Stimulated activated CD8-positive, alpha-beta memory T cell treated with anti-CD3 and anti-CD28 coated beads, Interleukin-4, amount 100 ng/mL, for 24 hours (primary cell): ENCODE results near the gene BNIP5.
"Not testable (repeated sequence)": the region's sequence is repeated elsewhere in the genome, so short reads cannot be mapped to it uniquely, and the experiment has no call there.

Experiments used
- DNase-seq: peaks from one replicate; pipeline ENCODE4 v3.0.0-alpha.2; 2020; ENCODE audit warnings: low read depth

The BNIP5 gene

DNA sequence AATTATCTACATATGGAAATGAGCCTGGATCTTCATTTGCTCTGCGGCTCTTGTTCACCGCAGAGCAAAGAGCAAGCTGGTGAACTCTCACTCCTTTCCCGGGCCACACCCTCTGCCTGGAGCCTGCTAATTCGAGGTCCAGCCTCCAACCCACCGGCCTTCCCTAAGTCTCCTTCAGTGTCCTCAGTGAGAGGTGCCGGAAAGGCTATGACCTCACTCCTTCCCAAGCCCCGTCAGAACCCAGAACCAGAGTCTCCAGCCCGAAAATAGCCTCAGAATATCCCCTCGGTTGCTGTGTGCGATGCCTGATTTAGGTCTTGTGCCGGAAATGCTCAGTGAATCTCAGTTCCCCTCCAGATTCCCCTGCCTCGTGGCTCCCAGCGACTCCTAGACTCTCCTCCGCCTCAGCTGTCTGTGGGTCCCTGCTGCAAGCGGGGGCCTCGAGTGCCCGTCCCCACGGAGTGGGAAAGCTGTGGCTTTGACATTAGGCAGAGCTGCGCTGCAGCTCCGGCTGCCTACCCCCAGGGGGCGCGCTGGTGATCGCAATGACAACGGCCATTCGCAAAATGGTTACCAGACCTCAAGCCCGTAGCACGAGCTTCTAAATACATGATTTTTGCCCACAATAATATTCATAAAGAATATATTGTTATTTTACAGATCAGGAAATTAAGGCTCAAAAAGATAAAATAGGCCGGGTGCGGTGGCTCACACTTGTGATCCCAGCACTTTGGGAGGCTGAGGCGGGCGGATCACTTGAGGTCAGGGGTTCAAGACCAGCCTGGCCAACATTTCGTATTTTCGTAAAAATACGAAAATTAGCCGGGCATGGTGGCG, 4.1 kb upstream of the BNIP5 start:
- DNase-seq: peak; percentile 52

DNA sequence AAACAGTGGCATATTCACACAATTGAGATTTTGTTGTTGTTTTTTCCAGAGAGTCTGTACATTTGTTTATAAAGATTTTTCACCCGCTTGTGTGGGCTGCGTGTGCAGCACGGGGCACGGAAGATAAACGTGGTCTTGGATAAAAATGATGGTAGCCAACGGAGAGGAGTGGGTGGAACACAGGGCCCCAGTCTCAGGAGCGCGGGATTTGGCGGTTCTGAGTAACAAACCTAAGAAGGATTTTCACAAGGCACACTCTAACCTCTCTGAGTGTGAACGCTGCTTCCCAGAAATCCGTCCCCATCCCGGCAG, 3.6 kb upstream of the BNIP5 start:
- DNase-seq: no peak

DNA sequence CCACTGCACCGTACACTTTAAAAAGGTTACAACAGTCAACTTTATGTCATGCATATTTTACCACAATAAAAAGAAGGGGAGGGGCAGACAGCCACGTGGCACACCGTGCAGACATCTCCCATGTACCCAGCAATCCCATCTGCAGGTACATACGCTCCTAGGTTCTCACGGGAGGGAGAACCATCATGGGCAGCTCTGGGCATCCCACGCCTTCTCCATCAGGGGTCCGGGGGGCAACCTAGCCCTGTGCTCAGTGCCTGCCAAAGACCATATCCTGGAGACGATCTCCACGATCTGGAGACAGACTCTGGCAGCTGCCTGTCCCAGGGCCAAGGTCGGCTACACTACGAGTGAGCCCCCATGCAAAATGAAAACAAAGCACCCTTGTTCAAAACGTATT, 2.5 kb upstream of the BNIP5 start:
- DNase-seq: no peak

GRCh38 chr6:36338223-36338622, 1.5 kb upstream of the BNIP5 start:
- DNase-seq: not testable (repeated sequence)

- no peak for DNase-seq
Observed at GRCh38 chr6:36337814-36338213, 1.1 kb upstream of the BNIP5 start.

GRCh38 chr6:36336208-36336710, 429 bp downstream of the BNIP5 start:
- DNase-seq: no peak

GRCh38 chr6:36335465-36336207, 1.1 kb downstream of the BNIP5 start:
- no peak for DNase-seq

DNA sequence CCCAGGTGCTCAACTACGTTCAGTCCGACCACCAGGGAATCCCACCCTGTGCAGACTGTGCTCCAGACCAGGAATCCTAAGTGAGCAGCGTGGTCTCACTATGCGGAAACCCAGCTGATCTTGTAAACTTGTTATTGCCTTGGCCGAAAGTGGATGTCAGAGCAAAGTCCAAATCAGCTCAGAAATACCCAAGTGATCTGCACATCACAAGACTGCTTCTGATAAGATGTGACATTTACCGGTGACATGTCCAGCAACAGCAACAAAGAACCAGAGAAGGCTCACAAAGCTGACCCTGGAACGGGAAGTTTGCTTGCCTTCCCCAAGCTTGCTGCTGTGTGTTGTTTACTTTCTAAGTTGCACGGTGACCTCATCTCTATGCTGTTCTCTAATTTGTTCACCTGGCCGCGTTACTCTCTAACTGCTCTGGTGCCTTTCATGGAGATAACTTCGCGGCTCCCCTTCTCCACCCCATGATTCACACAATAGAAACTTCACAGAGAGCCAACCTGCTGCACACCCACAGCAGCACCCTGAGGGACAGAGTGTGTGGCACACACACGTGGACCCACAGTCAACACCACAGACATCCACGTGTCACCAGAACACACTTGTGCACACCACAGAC, 1.7 kb downstream of the BNIP5 start:
- DNase-seq: no peak

DNA sequence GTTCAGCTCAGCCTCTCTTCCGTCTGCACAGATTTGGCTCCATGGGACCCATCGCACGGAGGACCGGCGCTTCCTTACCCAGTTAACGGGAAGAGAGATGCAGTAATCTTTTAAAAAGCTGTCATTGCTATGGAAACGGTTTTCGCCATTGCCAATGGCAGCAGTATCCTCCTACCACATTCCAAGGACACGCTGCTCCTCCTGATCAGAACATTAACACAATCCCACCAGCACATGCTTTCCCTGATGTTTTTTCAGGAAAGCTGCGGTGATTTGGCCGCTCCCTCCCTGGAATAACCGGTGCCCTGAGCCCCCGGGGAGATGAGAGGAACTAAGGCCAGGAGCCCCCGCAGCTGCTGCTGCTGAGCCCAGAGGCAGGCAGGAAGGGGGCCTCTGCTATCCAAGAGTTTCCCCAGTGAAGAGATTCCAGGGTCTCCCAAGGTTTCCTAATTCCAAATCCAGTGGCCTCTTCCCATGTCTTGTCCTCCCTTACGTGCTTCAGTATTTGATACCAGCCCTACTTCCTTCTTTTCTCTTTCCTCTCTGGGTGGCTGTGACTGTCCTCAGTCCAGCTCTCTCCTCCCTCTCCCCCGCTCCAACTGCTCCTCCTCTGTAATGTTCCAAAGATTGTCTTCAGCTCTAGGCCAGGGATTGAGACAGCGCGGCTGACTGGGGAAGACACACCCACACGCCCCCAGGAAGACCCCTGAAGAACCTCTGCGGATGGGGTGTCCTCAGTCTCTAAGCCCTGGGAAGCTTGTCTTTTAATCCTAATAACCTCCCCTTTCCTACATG, 2.6 kb downstream of the BNIP5 start:
- DNase-seq: no peak

DNA sequence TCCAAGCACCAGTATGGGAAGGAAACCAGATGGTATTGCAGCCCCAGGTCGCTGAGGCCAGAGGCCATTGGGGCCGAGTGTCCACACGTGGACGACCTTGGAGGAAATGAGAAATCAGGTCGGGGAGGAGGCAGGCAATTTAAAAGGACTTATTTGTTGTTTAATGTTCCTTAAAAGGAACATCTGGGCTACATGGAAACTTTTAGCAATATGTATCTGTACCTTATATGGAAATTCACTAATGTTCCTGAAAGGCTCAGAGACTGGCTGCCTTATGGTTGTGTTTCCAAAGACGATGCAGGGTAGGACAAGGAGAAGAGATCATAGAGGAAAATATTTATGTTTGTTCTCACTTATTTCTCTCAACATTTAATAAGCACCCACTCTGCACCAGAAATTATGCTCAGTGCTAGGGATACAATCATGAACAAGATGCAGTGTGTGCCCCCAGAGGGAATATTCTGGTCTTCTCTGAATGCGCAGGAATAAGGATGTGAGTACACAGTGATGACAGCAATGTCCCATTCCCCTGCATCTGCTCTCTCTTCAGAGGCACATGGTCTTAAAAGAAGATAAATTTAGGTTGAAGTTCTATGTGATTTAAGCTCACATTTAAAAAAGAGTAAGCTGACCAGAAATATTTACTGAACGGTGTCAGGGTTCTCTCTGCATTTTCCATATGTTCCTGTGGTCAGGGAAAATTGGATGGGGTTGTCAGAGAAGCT, 3.4 kb downstream of the BNIP5 start:
- no peak for DNase-seq

DNA sequence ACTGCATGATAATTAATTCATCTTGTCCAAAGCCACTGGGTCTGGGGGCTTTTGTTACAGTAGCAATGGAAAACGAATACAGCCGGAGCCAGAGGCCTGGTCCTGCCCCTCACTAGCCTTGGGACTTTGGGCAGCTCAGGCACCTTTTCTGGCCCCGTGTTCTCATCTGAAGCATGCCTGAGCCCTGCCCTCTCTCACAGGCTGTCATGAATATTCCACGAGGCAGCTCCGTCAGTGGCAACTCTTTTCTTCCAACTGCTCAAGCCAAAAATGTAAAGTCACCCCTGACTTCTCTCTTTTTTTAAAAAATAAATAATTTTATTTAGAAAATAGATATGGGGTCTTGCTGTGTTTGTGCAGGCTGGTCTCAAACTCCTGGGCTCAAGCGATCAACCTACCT, 5.3 kb downstream of the BNIP5 start:
- DNase-seq: no peak

GRCh38 chr6:36330366-36330765, 6.3 kb downstream of the BNIP5 start:
- no peak for DNase-seq

DNA sequence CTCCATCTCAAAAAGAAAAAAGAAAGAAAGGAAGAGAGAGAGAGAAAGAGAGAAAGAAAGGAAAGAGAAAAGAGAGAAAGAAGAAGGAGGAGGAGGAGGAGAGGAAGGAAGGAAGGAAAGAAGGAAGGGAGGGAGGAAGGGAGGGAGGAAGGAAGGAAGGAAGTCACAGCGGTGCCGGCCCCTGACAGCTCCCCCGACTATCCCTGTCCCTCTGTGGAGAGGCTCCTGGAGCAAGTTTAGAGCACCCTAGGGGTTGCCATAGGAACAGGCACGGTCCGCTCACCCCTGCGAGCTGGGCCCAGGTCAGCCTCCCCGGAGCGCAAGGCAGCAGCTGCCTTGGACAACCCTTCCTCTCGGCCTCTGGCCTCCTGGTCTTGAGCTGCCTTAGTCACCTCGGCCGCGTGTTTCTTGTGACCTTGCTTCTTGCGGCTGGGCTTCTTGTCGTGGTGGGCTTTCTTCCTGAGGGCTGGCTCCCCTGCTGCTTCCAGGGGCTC, 6.8 kb downstream of the BNIP5 start:
- no peak for DNase-seq

DNA sequence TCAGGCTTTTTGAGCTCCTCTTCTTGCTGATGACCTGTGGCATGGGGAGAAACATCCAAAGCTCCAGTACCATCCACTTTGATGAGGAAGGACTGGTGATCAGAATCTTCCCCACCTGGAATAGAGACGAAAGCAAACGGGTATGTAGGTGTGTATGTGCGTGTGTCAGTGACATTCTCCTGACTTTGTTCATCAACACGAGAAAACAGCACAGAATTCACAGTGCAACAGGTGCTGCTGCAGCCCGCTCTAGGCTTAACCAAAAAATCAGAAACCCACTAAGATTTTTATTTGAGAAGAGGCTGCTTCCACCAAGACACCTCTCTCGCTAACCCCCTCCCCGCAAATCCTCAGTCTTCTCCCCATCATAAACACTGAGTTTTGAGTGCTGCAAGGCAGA, 8.1 kb downstream of the BNIP5 start:
- DNase-seq: no peak

DNA sequence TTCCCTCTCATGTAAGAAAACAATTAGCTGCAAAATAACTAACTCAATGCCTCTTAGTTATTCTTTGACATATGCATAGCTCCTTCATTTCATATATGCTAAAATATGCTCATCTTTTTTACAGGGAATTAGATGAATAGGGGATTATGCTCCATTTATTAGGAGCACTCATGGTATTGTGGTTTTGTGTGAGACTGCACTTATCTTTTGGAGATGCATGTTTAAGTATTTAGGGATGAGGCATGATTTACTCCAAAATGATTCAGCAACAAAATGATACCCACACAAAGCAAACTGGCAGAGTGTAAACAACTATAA, 8.8 kb downstream of the BNIP5 start:
- DNase-seq: no peak

GRCh38 chr6:36327226-36327918, 9.3 kb downstream of the BNIP5 start:
- DNase-seq: no peak

GRCh38 chr6:36326356-36326995, 10.2 kb downstream of the BNIP5 start:
- DNase-seq: no peak

- DNase-seq: no peak
Observed at GRCh38 chr6:36324715-36325114, 12.0 kb downstream of the BNIP5 start.

DNA sequence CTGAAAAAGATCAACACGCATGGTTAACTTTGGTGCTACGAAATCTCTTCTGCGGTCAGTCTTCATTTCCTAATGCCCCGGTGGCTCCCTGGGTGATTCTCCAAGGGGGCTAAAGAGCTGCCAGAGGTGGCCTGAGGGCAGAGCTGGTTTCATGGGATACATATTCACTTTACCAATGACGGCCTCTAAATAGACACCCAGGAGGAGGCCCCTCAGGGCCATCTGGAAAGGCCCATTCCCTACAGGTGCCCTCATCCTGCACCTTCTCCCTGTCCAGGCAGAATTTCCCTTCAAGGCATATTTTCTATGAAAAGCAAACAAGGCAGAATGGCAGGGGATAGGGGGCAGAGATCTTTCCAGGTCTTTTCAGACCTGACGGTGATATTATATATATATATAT, 12.5 kb downstream of the BNIP5 start:
- DNase-seq: no peak

DNA sequence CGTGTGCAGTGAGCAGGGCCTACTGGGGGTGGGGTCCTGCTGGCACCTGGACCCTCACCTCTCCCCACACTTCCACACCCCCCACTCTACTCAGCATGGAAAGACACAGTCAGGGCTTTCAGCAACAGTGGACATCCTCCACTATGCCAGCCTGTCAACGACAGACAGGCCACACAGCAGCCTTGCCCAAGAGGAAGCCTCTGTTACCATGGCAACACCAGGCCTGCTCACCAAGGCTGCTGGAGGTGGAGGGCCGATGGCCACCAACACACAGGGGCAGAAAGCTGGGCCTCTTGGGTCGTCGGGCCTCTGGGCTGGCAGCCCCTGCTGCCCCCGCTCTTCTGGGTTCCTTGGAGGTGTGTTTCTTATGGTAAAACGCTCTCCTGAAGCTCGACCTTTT, 13.6 kb downstream of the BNIP5 start:
- no peak for DNase-seq
